Activated CD8-positive, alpha-beta memory T cell treated with anti-CD3 and anti-CD28 coated beads for 24 hours (primary cell): ENCODE measurements around the gene NT5C3B.
A peak's percentile ranks its signal among the peaks of the same experiment; 100 is the strongest.
"Not testable (repeated sequence)": the region's sequence is repeated elsewhere in the genome, so short reads cannot be mapped to it uniquely, and the experiment has no call there.

ENCODE experiments used
- DNase-seq: peaks from one replicate; pipeline ENCODE4 v3.0.0-alpha.2; 2020

The NT5C3B gene

GRCh38 chr17:41837761-41838538, 1.9 kb upstream of the NT5C3B start, which contains the start of gene KLHL10:
TSS of gene KLHL10 (plus strand) at chr17:41837825. CDS start at chr17:41837933, 108 bp downstream.
- no peak for DNase-seq

GRCh38 chr17:41836550-41837196, 641 bp upstream of the NT5C3B start:
- DNase-seq: no peak

- DNase-seq: no peak
Measured at GRCh38 chr17:41835214-41835799, 725 bp downstream of the NT5C3B start.

DNA sequence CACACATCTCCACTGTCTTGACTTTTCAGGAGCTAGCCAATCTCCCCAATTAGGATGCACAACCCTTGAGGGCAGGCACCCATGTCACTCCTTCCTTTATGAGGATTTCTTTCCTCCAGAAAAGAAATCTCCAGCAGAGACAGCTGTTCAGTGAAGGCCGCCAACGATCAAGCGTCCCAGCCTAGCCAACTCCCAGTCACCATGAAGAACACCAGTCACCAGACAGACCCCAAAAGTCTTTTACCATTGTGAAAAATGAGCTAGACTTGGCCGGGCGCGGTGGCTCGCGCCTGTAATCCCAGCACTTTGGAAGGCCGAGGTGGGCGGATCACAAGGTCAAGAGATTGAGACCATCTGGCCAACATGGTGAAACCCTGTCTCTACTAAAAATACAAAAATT, 6.1 kb downstream of the NT5C3B start:
- DNase-seq: not testable (repeated sequence)

DNA sequence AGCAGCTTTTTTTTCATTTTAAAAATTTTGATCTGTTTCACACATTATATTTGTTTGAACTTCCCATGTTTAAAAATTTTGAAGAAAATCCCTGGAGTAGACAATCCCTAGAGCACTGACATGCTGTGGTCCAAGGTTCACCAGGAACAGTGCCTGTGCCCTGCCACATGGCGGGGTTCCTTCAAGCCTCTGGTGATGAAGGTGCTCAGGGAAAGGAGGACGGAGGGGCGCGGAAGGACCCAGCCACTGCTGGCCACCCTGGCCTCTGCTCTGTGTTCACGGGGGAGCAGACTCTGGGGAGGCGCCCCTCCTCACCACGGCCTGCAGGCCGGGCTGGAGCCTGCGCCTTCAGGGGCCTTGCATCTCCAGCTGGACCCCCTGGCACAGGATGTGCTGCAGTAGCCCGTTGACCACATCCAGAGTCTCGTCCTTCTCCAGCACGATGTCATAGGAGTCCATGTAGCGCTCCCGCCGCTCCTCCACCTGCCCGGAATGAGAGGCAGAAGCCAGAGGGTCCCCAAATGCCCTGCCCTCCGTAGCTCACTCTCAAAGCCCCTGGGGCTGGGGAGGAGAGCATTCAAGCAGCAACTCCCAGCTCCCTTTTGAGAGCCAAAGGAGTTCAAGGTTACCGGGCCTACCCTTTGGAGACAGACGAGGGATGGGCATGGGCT, 10.7 kb downstream of the NT5C3B start:
- DNase-seq: no peak

- no peak for DNase-seq
Measured at GRCh38 chr17:41824086-41824485, 11.9 kb downstream of the NT5C3B start.

DNA sequence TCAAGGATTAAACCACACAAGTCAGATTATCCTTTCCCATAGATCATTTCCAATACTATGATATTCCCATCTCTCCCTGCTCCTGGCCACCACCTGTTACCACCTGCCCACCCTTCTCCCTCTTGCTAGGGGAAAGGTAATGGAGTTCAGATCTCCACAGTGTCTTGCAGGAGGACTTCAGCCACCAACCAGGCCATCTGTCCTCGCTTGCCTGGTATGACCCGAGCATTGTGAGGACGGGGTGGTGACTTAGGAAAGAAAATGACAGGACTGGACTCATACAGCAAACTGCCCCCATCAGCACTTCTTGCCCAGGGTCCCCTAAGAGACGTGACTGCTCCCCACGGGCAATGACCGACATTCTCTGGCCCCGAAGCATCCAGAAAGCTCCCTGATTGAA, 12.5 kb downstream of the NT5C3B start:
- DNase-seq: no peak

GRCh38 chr17:41823141-41823524, 12.9 kb downstream of the NT5C3B start:
- DNase-seq: no peak

GRCh38 chr17:41822216-41823140, 13.6 kb downstream of the NT5C3B start:
- DNase-seq: no peak

DNA sequence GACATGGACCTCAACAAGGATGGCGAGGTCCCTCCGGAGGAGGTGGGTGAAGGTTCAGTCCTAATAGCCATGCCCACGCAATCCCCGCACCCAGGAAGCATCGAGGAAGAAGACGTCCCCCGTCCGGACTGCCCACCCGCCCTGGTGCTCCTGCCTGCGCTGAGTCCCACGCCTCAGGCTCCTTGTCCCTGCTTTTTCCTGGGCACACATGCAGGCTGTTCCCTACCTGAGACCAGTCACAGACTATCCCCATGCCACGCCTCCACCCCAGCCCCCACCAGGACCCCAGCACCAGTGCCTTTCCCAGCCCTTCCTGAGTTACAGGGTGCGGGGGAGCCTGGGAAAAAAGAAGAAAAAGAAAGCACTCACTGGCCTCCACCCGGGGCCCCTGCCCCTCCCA, 14.3 kb downstream of the NT5C3B start:
- no peak for DNase-seq

- no peak for DNase-seq
Measured at GRCh38 chr17:41818024-41818423, 18.0 kb downstream of the NT5C3B start.

- no peak for DNase-seq
Measured at GRCh38 chr17:41816637-41817320, 19.3 kb downstream of the NT5C3B start.

DNA sequence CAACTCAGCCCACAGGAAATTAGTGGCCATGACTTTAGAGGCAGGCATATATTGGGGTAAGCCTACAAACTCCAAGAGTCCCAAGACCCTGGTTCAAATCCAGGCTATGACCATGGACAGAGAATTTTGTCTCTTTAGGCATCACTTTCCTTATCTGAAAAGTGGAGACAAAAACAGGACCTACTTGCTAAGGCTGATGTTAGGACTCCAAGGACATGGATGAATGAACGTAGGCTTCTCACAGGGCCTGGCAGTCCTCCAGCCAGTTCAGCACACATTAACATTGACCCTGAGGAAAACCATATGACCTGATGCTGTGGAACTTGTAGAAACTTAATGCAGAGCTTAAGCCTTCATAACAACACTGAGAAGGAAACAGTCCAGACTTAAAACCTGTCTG, 21.8 kb downstream of the NT5C3B start:
- no peak for DNase-seq

DNA sequence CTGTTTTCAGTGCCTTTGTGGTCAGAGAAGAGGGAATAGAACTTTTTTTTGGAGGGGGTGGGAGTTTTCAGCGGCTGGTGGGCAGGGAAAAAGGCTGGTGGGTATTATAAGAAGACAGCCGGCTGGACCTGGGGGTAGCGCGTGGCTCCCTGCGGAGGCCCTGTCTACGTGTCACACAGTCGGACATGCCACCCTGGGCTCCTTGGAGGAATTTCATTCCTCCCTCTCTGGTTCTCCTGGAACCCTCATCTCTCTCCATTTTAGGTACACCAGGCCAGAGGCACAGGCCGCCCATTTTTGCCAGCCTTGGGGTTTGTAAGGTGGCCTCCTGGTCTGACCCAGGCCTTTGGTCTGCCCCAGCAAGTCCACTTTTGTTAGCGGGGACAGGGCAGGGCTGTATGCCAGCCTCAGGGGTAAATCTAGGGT, 22.3 kb downstream of the NT5C3B start:
- DNase-seq: no peak

DNA sequence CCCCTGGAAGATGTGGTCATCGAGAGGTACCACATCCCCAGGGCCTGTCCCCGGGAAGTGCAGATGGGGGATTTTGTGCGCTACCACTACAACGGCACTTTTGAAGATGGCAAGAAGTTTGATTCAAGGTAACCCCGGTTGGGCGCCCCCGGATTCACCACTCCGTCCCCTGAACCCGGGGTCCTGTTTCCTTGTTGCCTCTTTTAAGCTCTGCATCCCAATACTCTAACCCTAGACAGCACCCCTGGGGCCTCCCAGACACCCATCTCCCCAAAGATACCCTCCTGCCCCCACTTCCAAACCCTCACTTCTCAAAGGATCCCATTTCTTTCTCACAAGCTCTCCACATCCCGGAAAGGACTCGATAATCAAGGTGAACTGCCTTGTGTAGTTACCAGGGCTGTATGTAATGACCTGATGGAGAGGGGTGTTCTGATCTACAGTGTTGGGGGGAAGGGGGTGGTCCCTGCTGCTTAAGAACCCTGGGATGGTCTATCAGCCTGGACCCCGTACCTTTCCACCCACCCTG, 22.8 kb downstream of the NT5C3B start:
- DNase-seq: no peak

- peak; percentile 77 for DNase-seq
Measured at GRCh38 chr17:41812381-41813151, 23.5 kb downstream of the NT5C3B start, which contains the start of gene FKBP10. TSS of gene FKBP10 (plus strand) at chr17:41813004. CDS start at chr17:41813035, 31 bp downstream.

DNA sequence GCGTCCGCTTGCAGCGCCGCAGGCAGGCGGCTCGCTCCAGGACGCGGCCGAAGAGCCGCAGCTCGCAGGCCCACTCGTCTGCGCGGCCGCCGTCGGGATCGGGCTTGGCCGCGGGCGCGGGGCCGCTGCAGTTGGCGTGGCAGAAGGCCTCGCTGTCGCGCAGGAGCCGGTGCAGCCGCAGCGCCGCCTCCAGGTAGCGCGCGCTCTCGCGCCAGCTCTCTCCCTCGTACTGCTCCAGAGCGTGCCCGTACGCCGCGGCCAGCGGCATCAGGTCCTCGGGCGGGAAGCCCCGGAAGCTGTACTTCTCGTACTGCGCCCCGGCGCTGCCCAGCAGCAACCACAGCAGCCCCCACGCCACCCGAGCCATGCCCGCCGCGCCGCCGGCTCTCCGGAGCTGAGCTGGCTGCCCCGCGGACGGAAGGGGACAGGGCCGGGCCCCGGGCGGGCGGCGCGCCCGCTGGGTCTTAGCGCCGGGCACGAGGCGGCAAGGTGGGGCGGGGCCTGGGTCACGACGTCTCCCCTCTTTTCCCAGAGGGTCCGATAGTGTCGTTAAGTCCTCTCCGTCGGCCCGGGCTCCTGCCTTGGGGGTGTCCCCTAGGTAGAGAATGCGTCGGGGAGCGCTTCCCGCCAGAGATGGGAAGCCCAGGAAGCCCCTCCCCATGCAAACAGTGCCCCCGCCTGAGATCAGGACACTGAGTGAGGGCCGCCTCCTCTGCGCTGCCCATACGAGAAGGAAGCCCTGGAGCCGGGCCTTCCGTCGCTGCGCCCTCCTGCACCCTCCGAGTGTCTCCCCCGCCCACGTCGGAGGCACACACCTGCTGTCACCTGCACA, 24.3 kb downstream of the NT5C3B start, which contains the start of gene P3H4:
TSS of gene P3H4 (minus strand) at position 401 of the 832 bp plus-strand sequence. CDS start at position 367, 34 bp downstream.
- peak; percentile 89 for DNase-seq

GRCh38 chr17:41810659-41811548, 25.1 kb downstream of the NT5C3B start:
- no peak for DNase-seq
